Left cardiac atrium (tissue), 4 donors: ENCODE results near the gene LYSMD3. TPM values are rescaled to one million over a fixed set of nuclear protein-coding genes. Genes with fewer than 3 reads are reported as not detected.

Source experiments
- ATAC-seq, 2 donors: fragments of 200-7000 bp; cut with Tn5 transposase; one replicate each; pipeline ENCODE4 v1.9.1; 2020; ENCODE audit warnings: mild to moderate bottlenecking in 2 of 2, moderate library complexity in 2 of 2
- DNase-seq: peaks from one replicate; pipeline ENCODE4 v3.0.0-alpha.2; 2020
- intact Hi-C, 2 donors: fragments of 100-400 bp; cut with DNase I; formaldehyde crosslinking; loops; one replicate each; pipeline versions ENCODE4 v1.14.1 to v1.15.1; 2022 to 2023
- total RNA-seq, 2 donors: library from RNA; stranded (reverse); fragmentation: NEBNext Ultra II Directional; extraction: Animal tissue kit (Norgen Biotek cat#: 25700); gene quantifications; one replicate each; pipeline ENCODE4 v1.2.1, GENCODE V29; 2021
- donor health status: DM: no; HTN: yes; CAD: no.
- donor health status: DM: no; HTN: yes; CAD: no; lungs with severe emphysema.
- donor health status: DM: yes; HTN: yes; CAD: no.
- donor health status: Dilated cardiomyopathy.

The LYSMD3 gene
- total RNA-seq, 2 donors from 2014 or later: 17.3 to 30.0 TPM

DNA sequence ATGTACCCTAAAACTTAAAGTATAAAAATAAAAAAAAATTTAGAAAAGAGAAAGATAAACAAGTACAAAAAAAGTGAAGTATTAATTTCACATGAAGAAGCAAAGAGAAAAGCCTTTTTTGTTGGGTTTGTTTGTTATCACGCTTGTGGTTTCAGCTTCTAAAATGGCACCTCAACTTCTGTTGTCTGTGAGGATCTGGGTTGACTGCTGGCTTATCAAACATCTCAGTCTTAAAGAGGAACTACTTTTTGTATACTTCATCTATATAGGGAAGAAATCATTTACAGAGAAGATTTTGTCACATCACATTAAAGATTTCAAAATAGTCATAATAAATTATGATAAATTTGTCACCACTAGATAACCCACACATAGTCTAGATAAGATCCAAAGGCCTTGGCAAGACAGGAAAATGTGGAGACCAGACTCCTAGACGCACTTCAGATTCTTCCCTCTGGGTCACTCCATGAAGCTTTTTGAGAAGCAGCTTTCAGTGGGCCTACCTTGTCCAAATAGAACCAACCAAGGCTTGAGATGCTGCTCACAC, 20.4 kb upstream of the LYSMD3 start:
- ATAC-seq (no peak), DNase-seq (no peak)
- intact Hi-C loops: no loop called here

DNA sequence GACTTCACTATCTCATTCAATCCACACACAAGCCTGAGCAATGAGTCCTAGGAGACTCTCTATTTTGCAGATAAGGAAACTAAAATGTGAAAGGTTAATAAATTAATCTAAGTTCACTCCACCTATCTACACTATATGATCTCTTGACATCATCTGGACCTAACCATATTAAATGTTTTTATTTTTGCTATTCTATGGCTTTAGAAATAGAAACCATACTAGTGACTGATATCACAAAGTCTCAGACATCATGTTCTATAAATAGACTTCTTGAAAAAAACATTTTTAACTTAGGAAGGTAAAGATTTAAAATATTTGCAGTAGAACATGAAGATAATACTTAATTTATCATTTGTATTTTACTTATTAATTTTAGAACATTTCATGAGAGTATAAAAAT, 19.8 kb upstream of the LYSMD3 start:
- no peak for ATAC-seq
- intact Hi-C loops: no loop called here
- no peak for DNase-seq

- ATAC-seq (peak in 1 of 2 donors; percentile 55), DNase-seq (peak; percentile 21)
- intact Hi-C loops: no loop called here
Measured at GRCh38 chr5:90548069-90548593, 18.7 kb upstream of the LYSMD3 start.

GRCh38 chr5:90547072-90547536, 17.7 kb upstream of the LYSMD3 start:
- intact Hi-C loops: no loop called here
- DNase-seq (no peak), ATAC-seq (no peak)

GRCh38 chr5:90546216-90546837, 16.9 kb upstream of the LYSMD3 start:
- DNase-seq (no peak), ATAC-seq (no peak)
- intact Hi-C loops: no loop called here

- no peak for DNase-seq
- intact Hi-C loops: no loop called here
- no peak for ATAC-seq
Measured at GRCh38 chr5:90545511-90545910, 16.1 kb upstream of the LYSMD3 start.

- intact Hi-C loops: no loop called here
- no peak for ATAC-seq
- no peak for DNase-seq
Measured at GRCh38 chr5:90542827-90543519, 13.6 kb upstream of the LYSMD3 start.

DNA sequence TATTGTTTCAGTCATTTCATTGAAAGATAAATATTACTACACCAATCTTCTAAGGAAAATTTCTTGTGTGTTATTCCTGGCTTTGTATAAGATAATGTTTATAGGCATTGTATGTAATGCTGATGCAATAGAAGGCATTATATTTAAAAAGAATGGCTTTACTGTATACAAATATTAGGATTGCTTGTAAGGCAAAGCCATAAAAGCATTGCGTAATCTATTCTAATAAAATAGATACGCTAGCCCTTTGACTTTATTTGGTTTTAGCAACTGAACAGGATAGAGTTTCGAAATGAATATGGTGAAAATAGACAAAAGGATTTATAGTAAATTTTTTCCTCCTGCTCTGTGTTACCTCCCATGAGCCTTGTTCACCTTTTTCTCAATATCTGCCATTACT, 5.5 kb upstream of the LYSMD3 start:
- DNase-seq: no peak
- no peak for ATAC-seq
- intact Hi-C loops: loop anchor here in 1 of 2 donors (10.0 kb wide), 1 partner anchor 100 kb away; no protein-coding TSS in a partner anchor

DNA sequence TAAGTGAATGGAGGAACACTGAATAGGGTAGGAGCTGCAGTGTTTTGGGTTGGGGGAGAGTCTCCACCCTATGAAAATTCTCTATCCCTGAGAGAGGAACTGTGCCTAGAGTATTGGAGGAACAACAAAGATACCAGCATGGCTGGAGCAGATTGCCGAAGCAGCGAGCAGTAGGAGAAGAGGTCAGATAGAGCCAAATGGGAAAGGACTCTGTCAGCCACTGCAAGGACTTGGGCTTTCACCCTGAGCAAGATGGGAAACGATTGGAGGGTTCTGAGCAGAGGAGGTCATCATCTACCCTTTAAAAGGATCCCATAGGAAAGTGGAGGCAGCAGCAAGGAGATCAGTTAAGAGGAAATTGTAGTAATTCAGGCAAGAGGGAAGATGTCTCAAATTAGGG, 4.4 kb upstream of the LYSMD3 start:
- no peak for ATAC-seq
- DNase-seq: no peak
- intact Hi-C loops: loop anchor here in 1 of 2 donors (10.0 kb wide), 1 partner anchor 99 kb away; no protein-coding TSS in a partner anchor

DNA sequence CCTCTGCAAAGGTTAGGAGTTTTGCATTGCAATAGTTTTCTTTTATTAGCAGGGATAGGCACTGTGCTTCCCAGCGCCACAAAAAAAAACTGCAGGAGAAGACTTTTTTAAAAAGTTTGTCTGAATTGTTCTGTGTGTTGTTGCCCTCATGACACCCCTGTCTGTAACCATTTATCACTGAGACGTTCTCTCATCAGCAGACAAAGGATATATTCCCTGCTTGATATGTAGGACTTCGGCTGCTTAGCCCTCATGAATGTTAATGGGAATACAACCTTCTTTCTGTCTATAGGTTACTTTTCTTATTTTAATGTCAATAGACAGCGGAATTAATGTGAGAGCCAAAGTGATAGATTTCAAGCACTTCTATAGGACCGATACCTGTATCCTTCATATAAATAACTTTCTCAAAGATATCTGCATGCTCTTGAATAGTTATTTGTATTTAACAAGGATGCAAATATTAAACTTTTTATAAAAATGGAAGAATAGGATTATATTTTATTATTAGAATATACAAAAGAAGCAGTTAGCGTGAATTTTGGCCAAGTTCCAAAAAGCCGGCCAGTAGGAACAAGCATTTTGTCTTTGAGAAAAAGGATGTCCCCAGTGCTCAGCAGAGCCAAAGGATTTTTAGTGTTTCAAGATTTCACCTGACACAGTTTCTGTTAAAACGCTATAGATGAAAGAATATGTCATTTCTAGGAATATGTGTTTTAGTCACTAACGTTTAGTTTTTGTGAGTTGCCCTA, 1.5 kb upstream of the LYSMD3 start:
- intact Hi-C loops: loop anchor here in 1 of 2 donors (10.0 kb wide), 1 partner anchor 96 kb away; no protein-coding TSS in a partner anchor
- no peak for ATAC-seq
- no peak for DNase-seq

DNA sequence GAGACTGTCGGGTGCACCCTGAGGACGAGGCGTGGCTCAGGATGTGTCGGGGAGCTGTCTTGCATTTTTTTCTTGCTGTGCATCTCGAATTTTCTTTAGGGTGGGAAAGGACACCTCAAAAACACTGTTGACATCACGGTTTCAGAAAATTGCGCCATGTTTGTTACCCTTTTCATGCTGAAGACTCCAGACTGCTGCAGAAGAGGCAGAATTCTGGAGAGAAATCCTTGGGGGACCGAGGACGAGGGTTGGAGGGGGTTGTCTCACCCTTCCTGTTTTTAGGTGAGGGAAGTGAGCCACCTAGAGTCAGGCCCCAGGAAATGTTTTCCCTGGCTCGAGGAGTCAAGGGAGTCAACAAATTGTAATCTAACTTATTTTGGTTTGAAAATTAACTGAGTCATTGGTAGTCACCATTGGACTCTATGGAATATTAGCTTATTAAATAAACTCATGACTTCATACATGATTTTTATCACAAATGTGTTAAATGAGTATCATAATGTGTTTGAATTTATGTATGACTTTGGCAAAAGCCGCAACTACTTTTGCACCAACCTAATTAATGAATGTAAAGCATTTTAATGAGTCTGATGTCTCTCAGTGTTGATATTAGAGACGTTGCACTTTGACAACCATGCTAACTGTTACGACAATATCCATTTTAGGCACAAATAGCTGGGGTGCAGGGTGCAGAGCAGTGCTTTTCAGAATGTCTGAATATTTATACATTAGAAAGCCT, 724 bp upstream of the LYSMD3 start:
- intact Hi-C loops: loop anchor here in 1 of 2 donors (2.0 to 10.0 kb wide), 2 partner anchors 55 to 95 kb away; partner anchors contain the start of genes MBLAC2 and POLR3G
- peak; percentile 75 to 84 for ATAC-seq

DNA sequence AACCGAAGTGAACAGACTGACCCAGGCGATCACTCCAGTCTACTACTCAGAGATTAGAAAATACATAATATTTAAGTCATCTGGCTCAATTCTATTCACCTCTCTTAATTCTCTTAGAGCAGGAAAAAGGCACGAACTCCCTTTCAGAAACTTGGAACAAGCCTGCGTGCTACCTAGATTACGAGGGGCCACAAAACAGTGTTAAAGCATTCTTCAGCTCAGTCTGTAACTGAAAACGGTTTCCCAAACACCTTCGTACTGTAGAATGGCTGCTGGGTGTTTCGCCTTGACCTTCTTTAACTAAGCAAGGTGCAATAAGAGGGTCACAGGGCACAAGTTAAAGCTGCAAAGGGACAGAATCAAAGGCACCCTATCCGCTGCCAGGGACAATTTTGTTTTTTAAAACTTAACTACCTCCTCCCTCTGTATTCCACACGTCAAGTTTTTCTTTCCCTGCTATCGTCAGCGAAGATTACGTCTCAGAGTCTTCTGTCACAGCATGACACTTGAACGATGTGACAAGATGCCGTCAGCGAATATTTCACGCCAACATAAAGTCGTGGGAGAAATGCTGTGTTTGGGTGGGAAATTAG, 687 bp downstream of the LYSMD3 start:
- no peak for DNase-seq
- ATAC-seq: no peak
- intact Hi-C loops: loop anchor here in 1 of 2 donors (2.0 kb wide), 1 partner anchor 54 kb away; the partner anchor contains the start of genes MBLAC2 and POLR3G

More for the DNA sequence above, 724 bp upstream of the LYSMD3 start:
- peak; percentile 44 for DNase-seq

DNA sequence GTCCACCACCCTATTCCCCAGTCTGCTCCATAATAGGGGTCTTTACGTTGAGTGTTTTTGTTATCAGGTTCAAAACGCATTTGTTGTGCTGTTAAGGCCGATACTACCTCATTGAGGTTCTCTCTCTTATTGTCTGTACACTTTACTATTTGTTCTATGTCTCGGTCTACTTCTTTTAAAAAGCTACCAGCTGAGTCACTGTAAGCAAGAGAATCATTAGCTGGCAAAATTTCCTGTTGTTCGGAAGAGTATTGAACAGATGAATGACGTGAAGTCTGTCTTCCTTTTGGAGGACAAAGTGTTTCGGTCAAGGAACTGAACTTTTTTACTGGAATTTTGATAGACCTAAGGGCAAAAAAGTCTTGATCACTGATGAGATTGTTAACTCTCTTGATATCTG, 10.3 kb downstream of the LYSMD3 start:
- no peak for DNase-seq
- intact Hi-C loops: no loop called here
- no peak for ATAC-seq

DNA sequence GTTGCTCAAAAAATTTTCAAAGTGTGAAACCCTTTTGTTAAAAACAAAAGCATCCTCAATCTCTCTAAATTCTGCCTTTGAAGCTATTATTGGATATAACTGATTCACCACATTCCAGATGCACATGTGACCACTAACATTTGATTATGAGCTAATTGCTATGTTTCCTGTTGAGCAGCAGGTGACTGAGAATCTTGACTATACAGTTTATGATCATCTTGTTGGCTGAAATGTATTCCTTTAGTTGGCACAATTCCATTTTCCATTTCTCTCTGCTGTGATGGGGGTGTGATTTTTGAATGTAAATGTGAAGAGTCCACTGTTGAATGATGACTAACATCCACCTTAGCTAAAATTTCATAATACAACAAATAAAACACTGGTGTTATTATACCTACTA, 10.7 kb downstream of the LYSMD3 start:
- intact Hi-C loops: no loop called here
- DNase-seq: no peak

DNA sequence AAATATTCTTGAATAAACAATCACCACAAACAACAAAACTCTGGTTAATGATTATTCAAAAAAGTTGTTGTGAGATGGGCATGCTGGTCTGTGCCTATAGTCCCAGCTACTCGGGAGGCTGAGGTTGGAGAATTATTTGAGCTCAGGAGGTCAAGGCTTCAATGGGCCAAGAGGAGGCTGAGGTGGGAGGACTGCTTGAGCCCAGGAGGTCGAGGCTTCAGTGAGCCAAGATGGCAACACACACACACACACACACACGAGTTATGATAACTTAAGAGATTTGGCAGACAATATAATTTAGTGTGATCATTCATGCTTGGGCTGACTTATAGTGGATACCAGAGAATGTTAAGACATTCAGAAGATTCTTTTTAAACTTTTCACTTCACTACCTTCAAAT, 14.9 kb downstream of the LYSMD3 start:
- intact Hi-C loops: no loop called here
- no peak for DNase-seq
- ATAC-seq: no peak

More for the DNA sequence above, 10.7 kb downstream of the LYSMD3 start:
- ATAC-seq: no peak

GRCh38 chr5:90510438-90510837, 18.9 kb downstream of the LYSMD3 start:
- DNase-seq: no peak
- no peak for ATAC-seq
- intact Hi-C loops: no loop called here

DNA sequence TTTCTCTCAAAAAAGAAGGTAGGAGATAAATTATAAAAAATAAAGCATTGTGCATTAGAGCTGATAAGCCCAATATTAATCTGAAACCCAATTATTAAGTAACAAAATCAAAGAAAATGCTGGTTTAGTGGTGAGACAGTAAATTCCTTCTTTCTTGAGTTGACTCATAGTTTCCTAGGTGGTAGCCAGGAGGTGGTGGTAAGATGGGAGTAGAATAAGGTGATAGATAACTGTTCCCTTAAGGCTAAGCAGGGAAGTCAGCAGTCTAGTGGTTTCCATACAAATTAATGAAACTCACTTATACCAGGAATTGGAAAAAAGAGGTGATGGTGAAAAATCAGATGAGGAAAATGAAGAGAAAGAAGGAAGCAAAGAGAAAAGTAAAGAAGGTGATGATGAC, 23.2 kb downstream of the LYSMD3 start:
- DNase-seq: no peak
- intact Hi-C loops: no loop called here

GRCh38 chr5:90504743-90505142, 24.6 kb downstream of the LYSMD3 start:
- DNase-seq: no peak
- intact Hi-C loops: no loop called here
- no peak for ATAC-seq

More for the DNA sequence above, 23.2 kb downstream of the LYSMD3 start:
- no peak for ATAC-seq
